GM19395 (cell line): ENCODE data around the gene GLYATL2.

ENCODE experiments used
- ATAC-seq: cut with Tn5 transposase; IDR thresholded peaks from one replicate; pipeline ENCODE4 v1.9.1; 2021; ENCODE audit warnings: mild to moderate bottlenecking, moderate library complexity; ENCODE audit not compliant: unreplicated experiment

The GLYATL2 gene, protein sequence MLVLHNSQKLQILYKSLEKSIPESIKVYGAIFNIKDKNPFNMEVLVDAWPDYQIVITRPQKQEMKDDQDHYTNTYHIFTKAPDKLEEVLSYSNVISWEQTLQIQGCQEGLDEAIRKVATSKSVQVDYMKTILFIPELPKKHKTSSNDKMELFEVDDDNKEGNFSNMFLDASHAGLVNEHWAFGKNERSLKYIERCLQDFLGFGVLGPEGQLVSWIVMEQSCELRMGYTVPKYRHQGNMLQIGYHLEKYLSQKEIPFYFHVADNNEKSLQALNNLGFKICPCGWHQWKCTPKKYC

DNA sequence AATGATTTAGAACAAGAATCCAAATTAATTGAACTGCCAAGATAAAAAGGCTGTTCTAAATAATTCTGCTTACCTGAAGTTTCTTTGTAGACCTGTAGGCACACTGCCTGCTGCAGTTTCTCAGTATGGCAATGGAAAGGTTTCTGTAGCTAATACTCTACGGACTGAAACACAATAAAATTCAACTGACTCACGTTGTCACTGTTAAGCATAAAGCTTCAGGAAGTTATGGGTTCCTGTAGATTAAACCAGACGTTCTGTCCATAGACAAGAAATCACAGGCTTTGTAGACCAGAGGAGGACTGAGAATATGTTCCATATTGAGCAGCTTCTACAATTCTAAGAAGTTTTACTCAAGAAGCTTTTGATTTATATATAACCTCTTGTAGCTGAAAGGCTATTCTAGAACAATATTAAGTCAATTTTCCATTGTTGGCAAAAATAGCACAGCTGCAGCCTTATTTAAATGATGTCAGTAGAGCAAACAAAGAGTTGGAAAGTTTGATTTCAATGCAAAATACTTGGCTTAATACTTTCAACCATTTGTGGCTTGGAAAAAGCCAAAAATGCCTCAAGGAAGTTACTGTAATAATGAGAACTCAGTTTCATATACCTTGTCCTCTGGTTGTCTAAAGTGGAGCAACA lies at the start of gene GLYATL2:
Gene GLYATL2 (minus strand): TSS at position 344 of the 645 bp plus-strand sequence. CDS start 5,092 bp downstream, outside the sequence.
- no peak for ATAC-seq

DNA sequence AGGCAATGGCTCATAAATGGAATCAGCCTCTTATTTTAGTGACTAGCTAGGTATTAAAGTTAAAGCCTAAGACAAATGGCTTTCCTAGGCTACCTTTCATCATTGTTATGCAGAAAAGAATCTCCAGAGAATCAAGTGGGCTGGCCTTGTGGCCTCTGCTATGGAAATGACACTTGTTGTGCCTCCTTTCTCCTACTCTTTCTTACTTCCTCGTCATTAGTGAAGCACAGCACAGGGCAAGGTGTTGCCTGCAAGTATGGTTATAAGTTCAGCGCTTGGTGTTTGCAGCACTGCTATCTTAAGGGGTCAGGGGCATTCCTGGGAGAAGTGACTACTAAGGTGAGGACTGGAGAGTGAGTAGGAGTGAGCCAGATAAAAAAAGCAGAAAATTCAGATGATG lies 49.4 kb upstream of the GLYATL2 start:
- no peak for ATAC-seq

DNA sequence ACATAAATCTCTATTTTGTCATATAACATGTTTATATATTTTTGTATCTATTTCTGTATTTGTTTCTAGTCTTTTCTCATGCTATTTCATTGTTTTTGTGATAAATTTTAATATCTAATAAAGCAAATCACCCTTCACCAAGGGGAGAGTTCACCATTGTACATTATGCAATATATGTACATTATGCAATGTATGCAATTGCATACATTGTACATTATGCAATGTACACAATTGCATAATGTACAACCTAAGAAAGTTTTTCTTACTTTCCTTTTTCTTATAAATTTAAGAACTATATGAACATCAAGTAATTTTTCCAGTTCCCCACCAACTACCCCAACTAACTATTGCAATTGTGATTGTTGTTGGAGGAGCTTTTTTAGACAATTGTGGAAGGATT lies 44.1 kb upstream of the GLYATL2 start:
- no peak for ATAC-seq

DNA sequence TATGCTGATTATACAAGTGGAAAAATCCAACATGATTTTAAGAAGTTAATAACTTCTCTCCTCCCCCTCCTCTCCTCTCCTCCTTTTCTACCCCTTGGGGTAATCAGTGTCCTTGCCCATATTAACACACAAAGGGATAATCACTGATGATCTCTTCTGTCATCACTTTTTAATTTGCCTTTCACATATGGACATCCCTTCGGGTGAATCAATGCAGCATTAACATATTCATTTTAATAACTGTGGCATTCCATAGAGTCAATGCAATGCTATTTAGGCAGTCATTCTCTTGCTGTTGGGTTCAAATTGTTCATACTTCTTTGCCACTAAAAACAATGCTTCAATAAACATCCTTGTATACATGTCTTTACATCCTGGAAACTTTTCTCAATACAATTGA lies 42.9 kb upstream of the GLYATL2 start:
- ATAC-seq = no peak

DNA sequence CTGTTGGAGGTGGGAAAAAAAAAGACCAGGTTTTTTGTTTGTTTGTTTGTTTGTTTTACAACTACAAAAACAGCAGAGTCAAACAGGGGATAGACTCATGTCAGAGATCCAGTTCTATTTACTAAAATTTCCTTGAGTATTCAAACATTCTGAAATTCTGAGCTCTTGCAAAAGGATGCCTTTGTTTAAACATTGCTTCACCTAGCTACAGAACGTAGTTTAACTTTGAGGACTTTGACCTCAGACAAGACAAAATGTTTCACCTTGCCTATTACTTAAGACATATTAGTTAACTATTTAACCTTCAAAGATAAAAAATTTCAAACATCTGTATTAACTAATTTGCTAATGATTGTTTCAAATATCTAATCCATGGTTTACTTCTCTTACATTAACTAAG lies 36.1 kb upstream of the GLYATL2 start:
- ATAC-seq = no peak

DNA sequence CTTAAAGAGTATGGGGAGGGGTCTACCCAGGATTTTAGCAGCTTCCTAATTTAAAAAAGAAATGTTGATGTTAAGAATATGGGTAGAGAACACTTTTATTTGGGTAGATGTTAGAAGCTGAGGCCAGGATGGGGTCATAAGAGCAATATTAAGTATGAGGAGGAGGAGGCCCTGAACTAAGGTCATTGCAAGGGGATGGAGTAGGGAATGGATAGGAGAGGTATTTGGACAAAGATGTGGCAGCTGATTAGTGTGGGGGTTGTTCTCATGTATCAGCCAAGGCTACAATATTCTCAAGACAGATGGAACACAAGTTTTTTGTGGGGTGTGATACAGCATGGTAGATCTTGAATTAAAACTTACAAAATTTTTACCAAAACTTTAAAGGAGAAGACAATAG lies 35.7 kb upstream of the GLYATL2 start:
- ATAC-seq = no peak

DNA sequence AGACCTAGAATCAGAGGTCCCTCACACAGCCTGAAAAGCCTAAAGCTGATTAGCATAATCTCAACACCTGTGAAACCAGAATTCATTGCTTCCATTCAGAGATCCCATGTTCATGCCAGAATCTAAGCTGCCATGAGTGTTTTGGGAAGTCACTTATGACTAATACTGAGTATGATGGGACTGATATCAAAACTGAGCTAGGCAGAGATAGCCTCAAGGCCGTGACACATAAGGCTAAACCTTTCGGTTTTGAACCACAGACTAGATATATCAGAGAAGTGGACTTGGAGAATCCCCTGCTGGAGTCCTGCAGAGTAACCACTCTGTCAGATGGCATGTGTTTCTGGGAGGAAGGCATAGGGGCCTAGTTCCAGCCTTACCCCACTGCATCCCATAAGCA lies 23.1 kb upstream of the GLYATL2 start:
- no peak for ATAC-seq

DNA sequence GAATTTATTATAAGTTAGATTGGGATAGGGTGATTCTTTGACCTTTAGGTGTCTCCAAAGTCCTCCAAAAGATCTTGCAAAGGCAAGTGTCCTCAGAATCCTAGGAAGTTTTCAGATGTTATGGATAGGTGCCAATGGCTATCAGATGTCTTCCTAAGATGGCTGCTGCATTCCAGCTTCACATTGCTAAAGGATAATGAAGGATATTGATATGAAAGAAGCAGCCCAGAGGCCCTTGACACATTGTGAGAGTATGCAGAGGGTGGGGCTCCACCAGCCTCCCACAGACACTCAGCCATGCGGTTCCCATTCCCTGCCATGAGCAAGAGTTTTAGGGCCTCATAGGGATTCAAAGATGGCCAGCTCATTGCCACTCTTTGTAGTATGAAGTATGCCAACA lies 22.3 kb upstream of the GLYATL2 start:
- no peak for ATAC-seq

DNA sequence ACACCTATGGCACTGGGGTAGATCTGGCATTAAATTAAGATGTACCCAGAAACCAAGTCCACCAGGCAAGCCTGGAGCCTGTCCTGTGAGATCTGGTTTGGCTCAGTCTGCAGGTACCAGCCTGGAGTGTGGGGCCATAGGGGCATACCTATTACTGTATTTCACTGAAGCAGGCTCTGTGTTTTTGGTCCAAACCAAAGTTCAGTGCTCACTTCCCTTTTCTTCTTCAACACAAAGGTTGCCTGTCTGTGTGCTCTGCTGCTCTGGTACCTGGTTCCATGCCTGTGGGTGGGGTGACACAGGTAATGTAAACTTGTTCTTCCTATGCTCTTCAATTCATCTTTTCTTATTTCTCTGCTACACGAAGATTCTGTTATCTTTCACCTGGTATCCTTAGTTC lies 19.8 kb upstream of the GLYATL2 start:
- no peak for ATAC-seq

DNA sequence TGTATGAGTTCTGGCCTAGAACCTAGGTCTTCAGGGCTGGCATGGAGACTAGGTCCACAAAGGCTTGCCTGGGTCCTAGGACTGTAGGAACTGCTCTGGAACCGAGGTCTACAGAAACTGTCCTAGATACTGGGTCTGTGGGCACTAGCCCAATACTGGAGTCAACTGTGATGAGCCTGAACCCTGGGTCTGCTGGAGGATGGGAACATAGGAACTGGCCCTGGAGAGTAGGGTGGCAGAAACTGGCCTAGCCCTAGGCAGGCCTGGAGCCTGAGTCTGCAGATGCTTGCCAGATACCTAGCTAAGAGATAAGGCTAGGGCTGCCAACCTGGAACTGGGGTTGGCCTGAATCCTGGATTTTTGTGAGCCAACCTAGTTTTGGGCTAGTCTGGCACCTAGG lies 19.2 kb upstream of the GLYATL2 start:
- no peak for ATAC-seq

DNA sequence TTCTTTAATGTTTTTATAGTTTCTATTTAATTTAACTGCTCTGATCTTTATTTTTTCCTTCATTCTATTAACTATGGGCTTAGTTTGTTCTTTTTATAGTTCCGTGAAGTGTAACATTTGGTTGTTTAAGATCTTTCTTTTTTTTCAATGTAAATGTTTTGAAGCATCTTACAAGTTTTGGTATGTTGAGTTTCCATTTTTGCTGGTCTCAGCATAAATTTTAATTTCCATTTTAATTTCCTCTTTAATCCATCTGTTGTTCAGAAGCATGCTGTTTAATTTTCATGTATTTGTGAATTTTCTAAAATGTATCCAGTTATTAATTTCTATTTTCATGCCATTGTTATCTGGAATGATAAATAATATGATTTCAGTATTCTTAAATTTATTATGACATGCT lies 17.0 kb upstream of the GLYATL2 start:
- ATAC-seq = no peak

DNA sequence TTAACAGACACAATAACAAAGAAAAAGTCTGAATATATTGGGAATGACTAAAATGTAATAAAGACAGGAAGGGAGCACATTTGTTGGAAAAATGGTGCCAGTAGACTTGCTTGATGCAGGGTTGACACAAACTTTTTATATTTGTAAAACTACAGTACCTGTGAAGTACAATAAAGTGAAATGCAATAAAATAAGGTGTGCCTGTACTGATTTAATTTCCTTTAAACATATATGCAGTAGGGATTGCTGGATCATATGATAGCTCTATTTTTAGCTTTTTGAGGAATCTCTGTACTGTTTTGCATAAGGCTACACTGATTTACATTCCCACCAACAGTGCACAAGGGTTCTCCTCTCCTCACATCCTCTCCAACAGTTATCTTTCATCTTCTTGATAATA lies 12.3 kb upstream of the GLYATL2 start:
- ATAC-seq = no peak

DNA sequence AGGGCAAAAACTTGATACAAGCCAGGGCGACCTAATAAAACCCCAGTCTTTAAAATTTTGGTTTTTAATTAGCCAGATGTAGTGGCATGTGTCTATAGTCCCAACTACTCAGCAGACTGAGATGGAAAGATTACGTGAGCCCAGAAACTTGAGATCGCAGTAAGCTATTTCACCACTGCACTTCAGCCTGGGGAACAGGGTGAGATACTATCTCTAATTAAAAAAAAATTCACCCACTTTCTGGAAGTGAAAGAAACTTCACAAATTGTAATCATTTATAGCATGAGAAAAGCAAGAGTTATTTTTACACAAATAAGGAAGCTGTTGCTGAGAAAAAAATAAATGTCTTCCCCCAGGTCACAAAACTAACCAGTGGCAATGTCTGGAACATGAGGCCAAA lies 882 bp upstream of the GLYATL2 start:
- ATAC-seq = no peak

DNA sequence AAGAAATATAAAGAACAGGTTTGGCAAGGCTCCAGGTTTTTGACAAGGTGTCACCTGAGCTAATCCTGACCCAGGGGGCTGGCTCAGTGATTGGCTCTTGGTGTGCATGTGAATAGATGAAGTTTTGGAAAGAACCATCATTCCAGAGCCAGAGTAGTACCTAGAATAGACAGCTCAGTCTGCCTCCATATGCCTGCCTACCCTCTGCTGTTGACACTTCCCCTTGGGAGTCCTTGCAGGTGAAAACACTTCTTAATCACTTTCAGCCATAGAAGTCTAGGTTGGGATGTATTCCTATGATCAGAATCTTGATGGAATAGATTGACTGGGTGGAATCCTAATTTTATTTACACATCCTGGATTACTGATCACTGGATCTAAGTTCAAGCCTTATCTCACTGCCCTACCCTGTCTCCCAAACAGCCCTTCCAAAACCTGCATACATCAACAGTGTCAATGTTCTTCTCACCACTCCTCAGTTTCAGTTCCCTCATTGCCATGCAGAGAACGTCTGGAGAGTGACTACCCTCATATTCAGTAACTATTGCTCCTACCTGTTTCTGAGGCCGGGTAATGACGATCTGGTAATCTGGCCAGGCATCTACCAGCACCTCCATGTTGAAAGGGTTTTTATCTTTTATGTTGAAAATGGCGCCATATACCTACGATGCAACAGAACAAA lies 6.7 kb downstream of the GLYATL2 start:
- no peak for ATAC-seq

DNA sequence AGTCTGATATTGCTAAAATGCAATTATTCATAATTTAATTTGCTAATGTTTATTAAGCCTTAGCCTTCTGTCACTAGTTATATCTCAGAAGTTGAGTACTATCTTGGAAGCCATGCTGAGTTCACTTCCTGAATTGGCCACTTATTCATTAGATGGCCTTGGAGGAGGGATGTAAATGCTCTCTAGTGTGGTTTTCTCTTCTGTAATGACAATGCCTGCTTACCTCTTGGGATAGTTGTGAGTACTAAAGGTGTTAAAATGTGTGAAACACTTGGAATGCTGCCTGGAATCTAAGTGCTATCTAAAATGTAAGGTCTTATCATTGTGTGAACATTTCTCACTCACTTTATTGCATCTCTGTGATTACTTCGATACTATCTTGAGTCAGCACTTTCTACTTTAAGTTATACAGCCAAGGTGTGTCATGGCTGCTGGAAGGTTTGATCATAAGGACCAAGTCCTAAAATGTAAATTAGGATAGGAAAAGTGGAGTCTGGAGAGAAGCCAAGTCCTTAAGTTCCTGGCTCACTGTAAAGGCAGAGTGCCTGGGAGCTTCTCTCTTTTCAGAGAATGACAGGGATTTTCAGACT lies 12.4 kb downstream of the GLYATL2 start:
- no peak for ATAC-seq

DNA sequence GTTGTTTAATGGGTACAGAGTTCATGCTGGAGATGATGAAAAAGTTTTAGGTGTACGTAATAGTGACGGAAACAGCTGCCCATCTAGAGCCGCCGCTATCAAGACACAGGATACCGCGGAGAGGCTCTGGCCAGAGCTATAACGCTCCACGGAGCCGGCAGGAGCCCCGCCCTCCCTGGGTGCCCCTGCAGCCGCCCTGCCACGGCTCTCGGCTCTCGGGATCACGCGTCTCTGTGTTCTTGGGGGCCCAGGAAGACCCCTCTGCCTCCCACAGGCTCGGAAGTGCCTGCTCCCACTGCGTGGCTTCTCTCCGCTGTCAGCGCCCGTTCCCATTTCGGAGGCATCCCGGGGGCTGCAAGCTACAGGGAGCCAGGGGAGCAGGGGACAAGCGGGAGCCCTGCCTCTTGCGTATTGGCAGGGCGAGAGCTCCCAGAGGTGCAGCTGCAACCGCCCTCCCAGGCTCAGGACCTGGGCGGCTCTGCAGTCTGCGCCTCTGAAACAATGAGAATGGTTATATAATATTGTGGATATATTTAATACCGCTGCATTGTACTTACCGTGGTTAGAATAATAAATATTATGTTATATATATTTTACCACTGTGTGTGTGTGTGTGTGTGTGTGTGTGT lies 13.7 kb downstream of the GLYATL2 start:
- ATAC-seq = no peak

DNA sequence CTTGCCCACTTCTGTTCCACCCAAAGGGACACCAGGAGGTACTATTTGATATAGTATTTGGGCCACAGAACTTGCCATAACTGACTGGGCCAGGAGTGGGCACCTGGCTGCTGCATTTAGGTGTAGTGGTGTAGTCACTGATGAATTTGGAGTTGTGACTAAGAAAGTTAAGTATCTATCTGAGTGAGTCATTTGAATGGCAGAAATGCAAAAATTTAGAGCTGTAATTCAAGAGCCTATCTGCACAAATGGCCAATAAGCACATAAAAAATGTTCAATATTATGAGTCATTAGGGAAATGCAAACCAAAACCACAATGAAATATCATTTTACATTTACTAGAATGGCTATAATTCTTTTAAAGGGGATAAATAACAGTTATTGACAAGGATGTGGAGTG lies 14.7 kb downstream of the GLYATL2 start:
- ATAC-seq = no peak

DNA sequence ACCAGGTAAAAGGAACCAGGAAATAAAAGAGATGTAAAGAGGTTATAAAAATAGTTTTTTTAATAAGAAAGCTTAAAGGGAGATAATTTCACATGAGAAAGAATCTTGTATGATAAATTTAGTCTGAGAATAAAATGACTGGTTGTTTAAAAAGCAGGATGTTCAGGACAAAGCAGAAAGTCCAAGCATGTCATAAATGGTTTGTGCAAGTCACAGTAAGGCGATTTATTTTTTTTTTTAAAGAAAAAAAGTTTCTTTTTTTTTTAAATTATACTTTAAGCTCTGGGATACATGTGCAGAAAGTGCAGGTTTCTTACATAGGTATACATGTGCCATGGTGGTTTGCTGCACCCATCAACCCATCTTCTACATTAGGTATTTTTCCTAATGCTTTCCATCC lies 30.8 kb downstream of the GLYATL2 start:
- ATAC-seq = no peak

DNA sequence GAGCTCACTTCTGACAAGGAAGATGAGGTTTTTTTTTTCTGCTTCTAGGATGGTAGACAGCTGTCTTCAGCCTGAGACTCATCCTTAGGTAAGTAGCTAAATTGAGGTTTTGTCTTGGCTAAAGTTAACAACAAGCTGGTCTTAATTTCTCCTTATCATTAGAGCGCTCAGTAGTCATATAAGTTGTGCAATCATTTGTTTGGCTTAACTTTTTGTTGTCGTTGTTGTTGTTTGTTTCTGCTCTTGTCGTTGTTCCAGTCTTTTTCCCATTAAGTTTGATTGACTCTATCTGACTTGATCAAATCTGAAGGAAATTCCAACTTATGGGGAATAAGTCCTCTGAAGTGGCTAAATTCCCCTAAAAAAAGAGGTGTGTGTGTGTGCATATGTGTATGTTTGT lies 33.0 kb downstream of the GLYATL2 start:
- no peak for ATAC-seq

DNA sequence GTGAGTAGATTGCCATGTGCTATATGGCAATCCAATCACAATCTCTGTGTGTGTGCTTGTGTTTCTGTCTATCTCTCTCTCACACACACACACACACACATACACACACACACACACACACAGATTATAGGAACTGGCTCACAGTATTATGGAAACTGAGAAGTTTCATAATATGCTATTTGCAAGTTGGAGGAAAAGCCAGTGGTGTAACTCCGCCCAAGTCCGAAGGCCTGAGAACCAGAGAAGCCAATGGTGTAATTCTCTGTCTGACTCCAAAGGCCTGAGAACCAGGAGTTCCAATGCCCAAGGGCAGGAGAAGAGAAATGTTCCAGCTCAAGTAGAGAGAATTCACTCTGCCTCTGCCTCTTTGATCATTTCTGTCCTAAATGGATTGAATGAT lies 37.2 kb downstream of the GLYATL2 start:
- no peak for ATAC-seq

DNA sequence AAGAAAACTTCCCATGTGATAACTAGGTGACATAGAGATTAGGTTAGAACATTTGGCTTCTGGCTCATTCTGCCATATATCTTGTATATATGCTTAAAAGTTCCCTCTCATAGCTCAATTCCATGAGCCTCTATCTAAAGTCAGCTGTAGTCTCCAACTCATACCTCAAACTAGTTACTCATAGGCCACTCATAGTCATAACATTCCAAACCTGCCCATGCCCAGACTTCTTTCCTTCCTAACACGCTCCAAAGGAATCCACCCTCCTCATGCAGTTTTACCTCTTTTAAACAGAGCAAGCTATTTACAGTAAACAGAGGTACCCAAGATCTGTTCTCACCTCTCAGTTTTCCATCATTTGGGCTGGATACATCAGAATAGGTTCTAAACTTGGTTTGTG lies 39.4 kb downstream of the GLYATL2 start:
- ATAC-seq = no peak
